Transverse colon (tissue), 4 donors: ENCODE data around the gene CD300LG.

Source experiments
- CTCF ChIP-seq, 5 experiments: fragments of 200-600 bp in 3 of 5; fragments of 450-650 bp in 2 of 5; sonication (generic) in 3 of 5; IDR thresholded peaks; 1 replicate in 2 of 5; 2 replicates in 3 of 5; pipeline ENCODE4 v1.5.1; 2016 to 2017; ENCODE audit warnings: antibody characterized with exemption in 5 of 5, inconsistent platforms in 3 of 5, mild to moderate bottlenecking in 2 of 5, moderate library complexity in 1 of 5
- EP300 ChIP-seq: sonication (generic); formaldehyde crosslinking; IDR thresholded peaks from one replicate; pipeline ENCODE4 v1.6.1; 2017; ENCODE audit warnings: antibody characterized with exemption, low read depth
- POLR2A ChIP-seq: fragments of 450-650 bp; IDR thresholded peaks from one replicate; pipeline ENCODE4 v1.6.1; 2016; ENCODE audit warnings: antibody characterized with exemption, mild to moderate bottlenecking, moderate library complexity
- POLR2AphosphoS5 ChIP-seq, 3 donors: sonication (generic); formaldehyde crosslinking; IDR thresholded peaks; one replicate each; pipeline ENCODE4 v1.6.1; 2016; ENCODE audit warnings: antibody characterized with exemption in 3 of 3

GRCh38 chr17:43832976-43833829 lies 13.8 kb upstream of the CD300LG start, which contains the start of gene MPP3:
- no peak for TF ChIP-seq EP300
- no peak for TF ChIP-seq CTCF (IDR thresholded peaks at IDR 0.05)
- peak; percentile 21 to 60 (median 52) for TF ChIP-seq POLR2AphosphoS5 (IDR thresholded peaks at IDR 0.05)
- peak; percentile 19 for TF ChIP-seq POLR2A
